Stimulated activated CD4-positive, alpha-beta T cell treated with anti-CD3 and anti-CD28 coated beads, Interleukin-4, amount 100 ng/mL, for 4 hours (primary cell): ENCODE measurements around the gene GHITM.
"Not testable (repeated sequence)": the region's sequence is repeated elsewhere in the genome, so short reads cannot be mapped to it uniquely, and the experiment has no call there.

ENCODE experiments used
- DNase-seq, 2 experiments: peaks; one replicate each; pipeline ENCODE4 v3.0.0-alpha.2; 2020

The GHITM gene

DNA sequence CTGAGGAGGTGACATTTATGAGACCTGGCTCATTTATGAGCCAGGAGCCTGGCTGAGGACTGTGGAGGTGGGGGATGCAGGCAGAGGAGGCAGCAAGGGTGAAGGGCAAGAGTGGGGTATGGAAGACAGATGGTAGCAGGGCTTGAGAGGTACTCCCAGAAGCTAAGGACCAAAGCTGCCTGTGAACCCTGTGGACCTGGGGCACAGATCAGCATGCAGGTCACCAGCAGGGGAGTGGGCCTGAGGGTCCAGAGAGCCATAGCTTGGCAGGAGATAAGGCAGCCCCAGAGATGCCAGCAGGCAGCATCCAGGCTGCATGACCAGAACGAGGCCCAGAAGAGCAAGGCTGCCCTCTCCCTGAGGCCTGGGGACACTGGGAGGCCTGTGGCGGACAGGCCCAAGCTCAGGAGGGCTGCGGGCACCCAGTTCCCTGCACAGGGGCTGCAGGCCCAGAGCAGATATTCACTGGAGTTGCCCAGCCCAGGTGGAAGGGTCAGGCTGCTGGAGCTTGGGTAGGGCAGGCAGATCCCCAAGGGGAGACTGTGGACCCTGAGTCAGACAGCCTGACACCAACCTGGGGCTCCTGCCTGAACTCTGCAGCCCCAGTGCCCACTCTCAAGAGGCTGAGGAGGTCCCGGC is 37.6 kb downstream of the GHITM start:
- no peak for DNase-seq

DNA sequence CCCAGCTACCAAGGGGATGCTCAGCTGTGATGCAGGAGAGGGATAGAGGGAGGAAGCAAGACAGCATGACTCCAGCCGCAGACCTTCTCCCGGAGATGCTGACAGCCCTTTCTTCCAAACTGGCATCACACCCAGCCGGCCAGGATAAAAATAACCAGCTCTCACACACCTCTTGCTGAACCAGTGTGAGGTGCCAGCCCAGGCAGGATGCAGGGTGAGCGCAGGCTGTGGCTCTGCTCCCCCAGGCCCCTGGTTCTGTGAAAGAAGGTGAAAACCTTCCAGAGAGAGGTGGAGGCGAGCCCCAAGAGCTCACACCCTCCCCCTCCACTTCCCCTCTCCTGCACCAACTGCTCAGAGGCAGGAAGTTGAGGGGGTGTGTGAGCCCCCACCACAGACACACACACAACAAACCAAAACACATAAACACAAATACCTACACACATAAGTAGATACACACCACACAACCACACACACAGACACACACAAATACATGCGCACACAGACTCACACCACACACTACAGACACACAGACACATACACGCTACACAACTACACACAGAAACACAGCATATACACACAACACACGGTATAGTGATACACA is 38.3 kb downstream of the GHITM start:
- peak in 1 of 2 experiments; percentile 15 for DNase-seq

DNA sequence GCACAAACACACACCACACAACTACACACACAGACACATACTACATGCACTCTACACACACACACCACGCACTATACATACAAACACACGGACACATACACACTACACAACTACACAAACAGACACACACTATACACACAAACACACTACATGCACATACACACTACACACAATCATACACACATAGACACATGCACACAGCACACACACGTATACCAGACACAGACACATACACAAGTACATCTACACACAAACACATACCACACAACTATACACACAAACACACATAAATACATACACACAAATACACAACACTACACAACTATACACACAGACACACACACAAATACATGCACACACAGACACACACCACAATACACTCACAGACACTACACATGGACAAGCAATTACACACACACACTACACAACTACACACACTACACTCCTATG is 38.9 kb downstream of the GHITM start:
- DNase-seq: no peak

DNA sequence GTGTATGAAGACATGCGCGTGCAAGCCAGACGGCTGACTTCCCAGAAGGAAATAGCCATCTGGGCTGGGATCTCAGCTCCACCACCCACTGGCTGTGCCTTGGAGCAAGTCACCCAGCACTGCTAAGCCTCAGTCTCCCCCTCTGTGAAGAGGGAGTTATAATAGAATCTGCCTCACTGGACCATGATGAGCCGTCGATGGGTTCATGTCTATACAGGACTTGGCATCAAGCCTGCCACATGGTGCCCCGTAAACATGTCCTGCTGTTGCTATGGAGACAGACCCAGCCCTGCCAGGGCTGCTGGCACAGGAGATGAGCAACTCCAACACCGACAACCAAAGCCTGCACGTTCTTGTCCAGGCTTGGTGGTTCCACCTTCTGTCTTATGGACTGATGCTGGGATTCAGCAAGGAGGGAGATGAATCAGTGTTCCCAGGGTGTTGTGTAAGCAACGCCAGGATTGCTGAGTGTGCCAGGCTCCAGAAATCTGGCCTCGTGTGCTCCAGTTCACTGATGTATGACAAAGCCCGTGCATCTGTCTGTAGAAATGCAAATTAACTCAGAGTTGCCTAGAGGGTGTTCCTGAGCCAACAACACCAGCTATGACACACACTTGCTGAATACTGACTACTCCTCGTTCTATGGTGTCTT is 39.9 kb downstream of the GHITM start:
- no peak for DNase-seq

DNA sequence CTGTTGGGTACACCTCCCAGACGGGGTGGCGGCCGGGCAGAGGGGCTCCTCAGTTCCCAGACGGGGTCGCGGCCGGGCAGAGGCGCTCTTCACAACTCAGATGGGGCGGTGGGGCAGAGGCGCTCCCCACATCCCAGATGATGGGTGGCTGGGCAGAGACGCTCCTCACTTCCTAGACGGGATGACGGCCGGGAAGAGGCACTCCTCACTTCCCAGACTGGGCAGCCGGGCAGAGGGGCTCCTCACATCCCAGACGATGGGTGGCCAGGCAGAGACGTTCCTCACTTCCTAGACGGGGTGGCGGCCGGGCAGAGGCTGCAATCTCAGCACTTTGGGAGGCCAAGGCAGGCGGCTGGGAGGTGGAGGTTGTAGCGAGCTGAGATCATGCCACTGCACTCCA is 41.1 kb downstream of the GHITM start:
- not testable (repeated sequence) for DNase-seq

DNA sequence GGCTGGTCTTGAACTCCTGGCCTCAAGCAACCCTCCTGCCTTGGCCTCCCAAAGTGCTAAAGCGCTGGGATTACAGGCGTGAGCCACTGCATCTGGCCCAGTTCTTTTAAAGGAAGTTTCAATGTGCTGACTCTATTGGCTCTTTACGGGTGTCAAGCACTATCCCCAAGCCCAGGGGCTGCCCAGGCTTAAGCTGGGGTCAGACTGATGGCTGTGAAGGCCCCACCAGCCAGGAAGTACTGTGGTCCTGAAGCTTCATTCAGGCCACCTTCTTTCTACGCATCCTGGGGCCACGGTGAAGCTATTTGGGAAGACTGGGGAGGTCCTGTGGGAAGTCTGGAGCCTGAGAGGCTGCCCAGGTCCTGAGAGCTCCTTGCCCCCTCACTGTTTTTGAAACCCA is 42.3 kb downstream of the GHITM start:
- DNase-seq: no peak

DNA sequence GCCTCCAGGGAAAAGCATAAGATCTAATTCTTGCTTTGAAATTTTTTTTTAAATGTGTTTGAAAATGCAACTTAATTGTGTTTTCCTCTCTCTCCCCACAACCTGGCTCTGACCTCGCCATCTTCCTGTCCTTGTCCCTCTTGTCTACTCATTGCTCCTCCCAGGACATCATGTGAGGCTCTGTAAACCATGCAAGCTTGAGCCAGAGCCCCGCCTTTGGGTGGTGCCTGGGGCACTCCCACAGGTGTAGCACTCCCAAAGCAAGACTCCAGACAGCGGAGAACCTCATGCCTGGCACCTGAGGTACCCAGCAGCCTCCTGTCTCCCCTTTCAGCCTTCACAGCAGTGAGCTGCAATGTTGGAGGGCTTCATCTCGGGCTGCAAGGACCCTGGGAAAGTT is 45.2 kb downstream of the GHITM start:
- no peak for DNase-seq

DNA sequence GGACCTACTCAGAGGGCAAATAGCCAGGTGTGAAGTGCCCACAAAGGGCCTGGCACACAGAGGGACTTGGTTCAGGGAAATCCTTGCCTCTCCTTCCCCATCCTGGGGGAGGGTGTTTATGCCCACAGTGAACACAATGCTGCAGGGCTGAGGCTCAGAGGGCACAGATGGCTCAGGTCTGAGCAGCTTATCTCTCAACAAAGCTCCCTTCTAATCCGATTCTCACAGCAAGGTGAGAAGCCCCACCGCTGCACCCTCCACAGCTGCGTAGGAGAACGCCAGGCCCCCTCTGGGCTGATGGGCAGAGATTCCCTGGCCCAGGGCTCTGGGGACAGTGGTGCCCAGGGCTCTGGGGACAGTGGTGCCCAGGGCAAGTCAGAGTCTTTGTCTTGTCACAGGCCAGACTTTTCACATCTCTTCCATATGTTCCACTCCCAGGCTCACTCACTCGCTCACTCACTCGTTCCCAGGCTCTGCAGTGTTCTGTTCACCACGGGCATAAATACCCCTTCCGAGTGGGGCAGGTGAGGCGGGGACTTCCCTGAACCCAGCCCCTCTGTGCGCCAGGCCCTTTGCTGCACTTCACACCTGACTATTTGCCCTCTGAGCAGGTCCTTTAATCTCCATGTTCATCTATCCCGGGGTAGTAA is 46.3 kb downstream of the GHITM start:
- DNase-seq: no peak

DNA sequence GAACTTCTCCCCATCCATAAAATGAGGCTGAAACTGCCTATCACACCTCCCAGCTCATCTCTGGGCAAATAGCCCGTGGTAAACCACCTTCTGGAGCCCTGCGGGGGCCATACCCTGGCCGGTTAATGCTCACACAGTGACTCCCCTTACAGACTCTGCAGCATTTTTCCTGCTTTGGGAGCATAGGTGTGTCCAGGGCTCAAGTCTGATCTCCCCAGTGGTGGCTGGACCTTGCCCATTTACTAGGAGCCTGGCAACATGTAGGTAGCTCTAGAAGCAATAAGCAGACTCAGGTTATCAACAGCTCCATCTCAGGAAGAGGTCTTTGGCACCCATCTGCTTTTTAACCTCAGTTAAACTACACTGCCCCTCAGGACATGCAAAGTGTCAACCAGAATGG is 49.5 kb downstream of the GHITM start:
- no peak for DNase-seq

DNA sequence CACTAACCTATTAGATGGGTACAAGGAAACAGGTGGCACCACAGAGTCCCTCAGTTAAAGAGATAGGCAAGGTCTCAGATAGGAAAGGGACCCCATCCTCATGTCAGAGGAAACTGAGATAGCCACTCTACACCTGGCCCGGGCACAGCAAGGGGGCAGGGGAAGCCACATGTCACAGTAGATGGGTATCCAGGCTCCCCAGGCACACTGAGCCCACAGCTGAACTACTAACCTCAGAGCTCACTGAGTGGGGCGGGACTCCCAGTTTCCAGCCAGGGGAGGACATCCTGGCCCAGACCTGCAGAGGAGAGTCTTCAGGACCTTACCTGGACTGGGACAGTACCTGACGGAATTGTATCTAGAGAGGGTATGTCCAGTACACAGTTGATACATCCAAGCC is 51.3 kb downstream of the GHITM start:
- DNase-seq: no peak

DNA sequence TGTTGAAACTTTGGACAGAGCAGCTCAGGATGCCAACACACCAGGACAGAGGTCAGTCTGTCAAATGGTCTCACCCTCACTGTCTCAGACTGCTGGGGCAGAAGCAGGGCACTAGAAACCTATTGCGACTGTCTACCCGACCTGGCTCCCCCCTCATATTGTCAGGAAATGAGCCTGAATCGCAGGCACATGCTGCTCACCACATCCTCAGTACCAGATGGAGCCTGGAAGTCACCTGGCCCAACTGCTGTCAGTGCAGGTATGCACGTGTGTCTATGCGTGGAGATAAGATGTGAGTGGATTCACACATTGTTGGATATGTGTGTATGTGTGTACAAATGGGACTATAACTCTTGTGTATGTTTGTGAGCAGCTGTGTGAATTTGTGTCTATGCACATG is 51.8 kb downstream of the GHITM start:
- no peak for DNase-seq

DNA sequence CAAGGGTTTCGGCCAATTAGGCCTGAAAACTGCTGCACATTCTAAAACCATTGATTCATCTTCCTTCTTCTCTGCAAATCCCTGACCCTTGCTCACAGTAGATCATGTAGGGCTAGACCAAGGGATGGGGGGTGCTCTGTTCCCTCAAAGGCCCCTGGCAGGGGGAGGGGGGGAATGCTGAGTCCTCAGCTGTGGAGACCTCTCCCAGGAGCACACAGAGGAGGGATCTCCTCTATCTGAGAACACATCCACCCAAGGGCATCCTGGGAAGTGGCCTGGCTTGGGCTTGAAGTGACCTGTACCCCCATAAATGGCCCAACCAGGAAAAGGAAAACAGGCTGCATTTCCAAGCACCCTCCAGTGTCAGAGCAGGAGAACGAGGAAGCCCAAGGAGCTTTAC is 54.0 kb downstream of the GHITM start:
- DNase-seq: no peak

DNA sequence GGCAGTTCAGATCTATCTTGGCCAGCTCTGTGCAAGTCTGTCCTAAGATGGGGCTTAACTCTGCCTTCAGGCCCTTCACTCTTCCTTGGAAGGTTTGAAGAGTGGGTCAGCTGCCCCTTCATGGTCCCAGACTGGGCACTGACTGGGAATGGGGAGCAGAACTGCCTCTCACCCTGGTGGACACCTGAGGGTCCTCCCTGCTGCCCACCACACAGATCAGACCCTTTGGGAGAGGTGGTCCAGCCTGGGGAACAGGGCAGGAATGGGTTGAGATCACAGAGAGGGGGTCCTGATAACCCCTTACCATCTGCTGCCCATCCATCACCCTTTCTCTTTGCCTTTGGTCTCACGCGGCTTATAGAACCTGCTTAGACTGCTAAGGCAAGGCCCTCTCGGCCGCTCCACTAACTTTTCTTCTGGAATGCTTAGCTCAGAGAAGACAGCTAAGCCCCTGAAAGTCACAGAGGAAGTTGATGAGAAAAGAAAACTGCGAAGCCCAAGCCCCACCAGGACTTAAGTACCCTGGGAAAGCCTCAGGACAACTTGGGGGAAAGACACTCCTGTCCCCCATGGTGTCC is 54.6 kb downstream of the GHITM start:
- DNase-seq: no peak

DNA sequence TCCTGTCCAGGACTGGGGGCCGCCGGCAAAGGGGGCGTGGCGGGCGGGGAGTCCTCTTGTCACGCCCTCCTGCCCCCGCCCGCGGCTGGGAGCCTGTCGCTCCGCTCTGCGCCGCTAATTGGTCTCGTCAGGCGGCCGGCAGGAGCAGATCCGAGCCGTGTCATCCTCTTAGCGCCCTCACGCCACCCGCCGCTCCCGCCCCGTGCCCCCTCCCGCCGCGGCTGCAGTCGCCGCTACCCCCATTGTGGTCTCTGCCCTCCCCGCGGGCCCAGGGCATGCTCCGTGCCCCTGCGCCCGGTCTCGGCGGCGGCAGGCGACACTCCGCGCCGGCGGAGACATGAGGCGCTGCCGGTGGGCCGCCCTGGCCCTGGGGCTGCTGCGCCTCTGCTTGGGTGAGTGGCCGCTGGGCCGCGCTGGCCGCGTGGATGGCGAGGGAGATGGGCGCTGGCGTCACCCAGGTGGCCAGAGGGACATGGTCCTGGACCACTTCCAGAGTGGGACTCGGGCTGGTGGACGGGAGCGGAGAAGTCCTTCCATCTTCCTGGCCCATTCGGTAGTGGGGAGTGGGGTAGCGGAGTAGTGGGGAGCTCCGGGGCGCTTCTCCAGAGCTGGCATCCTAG is 55.2 kb downstream of the GHITM start, which contains the start of gene CDHR1:
CDHR1 (plus strand) TSS at position 114 of the 620 bp plus-strand sequence; CDS start at position 338, 224 bp downstream.
- peak; percentile 24 to 37 for DNase-seq

DNA sequence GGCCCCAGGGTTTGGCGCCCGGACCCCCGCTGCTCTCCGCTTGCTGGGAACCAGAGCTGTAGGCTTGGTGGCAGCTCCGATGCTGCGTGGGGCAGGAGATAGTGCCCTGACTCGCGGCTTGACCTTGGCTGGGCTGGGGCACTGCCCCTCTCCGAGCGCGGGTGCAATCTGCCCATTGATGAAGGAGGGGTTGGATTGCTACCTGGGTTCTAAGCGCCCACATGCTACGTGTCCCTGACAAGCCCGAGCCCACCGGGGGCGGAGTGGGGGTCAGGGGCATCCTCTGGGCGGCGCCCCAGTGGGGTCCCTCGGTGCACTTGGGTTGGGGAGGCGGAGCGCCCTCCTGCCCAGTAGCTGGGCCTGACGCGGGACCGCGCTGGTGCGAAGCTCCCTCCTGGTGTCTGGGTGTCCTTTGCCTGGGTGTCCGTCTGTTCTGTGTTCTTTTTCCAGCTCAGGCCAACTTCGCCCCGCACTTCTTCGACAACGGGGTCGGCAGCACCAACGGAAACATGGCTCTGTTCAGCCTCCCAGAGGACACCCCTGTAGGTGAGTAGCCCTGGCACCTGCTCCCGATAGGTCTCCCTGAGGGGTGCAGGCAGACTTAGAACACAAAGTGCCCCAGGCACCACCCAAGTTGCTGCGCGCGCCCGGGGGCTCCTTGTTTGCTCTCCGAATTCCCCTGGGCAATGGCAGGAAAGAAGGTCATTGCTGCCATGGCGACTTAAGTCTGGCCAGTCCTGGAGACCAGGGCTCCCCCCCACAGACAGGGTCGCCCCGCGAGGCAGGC is 55.9 kb downstream of the GHITM start:
- DNase-seq: no peak

DNA sequence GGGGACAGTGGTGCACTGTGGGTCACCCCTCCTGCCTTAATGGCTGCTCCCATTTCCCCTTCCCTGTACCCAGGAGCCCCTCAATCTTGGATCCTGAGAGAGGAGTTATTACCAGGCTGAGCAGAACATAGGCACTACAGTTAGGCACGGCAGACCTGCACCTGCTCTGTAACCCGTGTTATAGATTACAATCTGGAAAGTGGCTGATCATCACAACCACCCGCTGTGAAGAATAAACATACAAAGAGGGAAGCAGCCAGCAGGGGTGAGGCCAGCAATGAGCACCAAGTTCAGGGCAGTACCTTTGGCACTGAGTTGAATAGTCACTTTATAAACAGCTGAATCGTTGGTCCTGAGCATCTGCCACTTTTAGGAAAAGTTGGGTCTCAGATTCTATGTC is 56.8 kb downstream of the GHITM start:
- no peak for DNase-seq

DNA sequence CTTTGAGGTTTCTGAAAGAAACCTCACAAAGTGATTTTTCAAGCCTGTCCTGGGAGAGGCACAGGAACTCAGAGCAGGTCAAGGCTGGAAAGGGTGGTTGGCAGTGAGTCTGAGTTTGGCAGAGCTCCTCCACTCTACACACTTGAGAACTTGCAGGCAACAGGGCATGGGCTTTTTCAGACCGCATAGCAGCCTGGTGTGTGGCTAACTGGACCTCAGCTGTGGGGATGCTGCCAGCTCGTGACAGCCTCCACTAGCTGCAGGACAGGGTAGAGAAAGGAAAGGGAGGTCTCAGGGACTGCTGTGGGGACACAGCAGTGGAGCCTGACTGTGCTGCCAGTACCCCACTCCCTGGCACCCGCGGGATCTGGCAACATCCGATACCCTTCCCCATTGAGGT is 57.6 kb downstream of the GHITM start:
- no peak for DNase-seq

DNA sequence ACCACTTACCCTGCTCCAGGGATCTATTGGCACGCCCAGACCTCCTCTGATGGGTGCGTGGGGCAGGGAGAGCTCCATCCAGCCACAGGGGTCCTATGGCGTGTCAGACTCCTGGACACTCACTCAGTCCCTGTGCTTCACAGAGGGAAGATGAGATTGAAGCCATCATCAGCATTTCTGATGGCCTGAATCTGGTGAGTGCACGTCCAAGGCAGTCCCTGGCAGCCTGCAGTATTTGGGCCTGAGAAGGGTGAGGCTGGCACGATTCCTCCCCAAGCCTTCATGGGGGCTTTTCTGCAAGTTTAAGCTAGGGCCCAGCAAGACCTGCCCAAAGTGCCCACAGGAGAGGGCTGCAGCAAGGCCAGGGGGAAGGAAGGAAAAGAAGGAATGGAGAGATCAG is 58.3 kb downstream of the GHITM start:
- no peak for DNase-seq

DNA sequence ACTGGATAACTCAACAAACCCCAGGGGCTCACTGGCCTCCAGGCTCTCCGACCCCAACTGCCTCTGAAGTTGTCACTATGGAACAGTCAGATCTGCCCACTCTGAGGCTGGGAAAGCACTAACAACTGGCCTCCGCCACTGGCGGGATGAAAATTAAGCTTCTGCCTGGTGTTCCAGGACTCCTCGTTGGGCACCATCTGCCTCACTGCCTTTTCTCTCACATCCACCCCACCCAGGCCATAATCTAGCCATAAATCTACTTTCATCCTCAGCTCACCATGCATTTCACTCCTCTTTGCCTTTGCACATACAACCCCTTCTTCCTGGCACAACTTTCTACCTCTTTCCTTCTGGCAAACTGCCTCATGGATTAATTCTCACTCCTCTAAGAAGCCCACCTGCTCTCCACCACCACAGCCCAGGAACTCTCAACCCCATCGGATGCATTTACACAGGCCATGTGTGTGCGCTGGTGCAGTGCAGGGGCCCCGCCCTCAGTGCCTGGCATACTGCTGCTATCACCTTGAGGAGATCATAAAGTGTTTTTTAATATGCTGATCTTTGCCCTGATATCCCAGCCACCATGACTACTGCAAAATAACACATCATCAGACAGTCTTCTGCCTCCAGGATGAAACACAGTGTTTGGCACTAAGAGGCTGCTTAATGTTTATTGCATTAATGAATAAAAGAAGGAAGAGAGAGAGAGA is 59.1 kb downstream of the GHITM start:
- no peak for DNase-seq

DNA sequence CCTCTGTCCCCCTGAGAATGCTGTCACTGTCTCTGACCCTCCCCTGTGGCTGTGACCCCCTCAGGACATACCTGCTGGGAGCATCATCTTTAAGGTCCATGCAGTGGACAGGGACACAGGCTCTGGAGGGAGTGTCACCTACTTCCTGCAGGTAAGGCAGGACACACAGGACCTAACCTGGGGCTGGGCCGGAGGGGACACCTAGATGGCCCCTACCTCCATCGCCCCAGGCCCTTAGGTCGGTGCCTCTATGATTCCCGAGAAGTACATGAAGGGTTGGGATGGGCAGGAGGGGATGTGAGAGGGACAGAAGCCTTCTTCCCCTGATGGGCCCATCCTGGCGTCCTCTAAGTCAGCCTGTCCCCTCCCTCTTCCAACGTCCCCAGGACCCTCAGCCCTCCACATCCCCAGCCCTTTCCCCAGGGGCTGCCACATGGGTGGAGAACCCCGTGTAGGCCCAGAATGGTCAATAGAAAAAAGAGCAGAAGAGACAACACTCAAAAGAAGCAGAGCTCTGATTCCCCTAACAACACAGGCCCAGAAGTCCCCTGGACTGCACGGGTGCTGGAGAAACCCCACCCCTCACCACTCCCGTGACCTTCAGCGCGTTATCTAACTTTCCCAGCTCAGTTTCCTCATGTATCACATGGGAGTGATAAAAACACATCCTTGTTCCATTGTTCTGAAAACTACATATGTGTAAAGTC is 61.4 kb downstream of the GHITM start:
- no peak for DNase-seq

DNA sequence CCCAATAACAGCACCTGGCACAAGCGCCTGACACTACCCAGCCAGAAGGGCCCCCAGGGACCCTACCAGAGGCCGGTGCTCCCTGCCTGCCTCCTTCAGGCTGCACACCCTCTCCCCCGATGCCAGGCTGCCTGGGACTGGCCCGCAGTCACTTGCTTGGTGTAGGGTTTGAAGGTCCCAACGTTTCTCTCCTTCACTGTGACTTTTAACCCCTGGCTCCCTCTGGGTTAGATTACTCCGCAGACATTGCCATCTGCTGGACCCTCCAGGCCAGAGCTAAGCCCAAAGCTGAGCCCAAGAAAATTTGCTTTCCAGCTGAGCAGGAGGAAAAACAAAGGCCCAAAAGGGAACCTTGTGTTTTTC is 61.9 kb downstream of the GHITM start:
- no peak for DNase-seq
